Activated T-helper 17 cell treated with anti-CD3 and anti-CD28 coated beads, Interleukin-2, amount 50 U/mL, for 72 hours (primary cell): Measurements from ENCODE around the gene PAPOLG. TPM values are rescaled to one million over a fixed set of nuclear protein-coding genes. Genes with fewer than 3 reads are reported as not detected.
A peak's percentile ranks its signal among the peaks of the same experiment; 100 is the strongest.

ENCODE experiments used
- ATAC-seq: fragments of 150-1000 bp; cut with Tn5 transposase; replicated peaks from 2 replicates; pipeline ENCODE4 v1.10.0; 2021; ENCODE audit warnings: mild to moderate bottlenecking, moderate library complexity
- H3K27ac Mint-ChIP-seq: one replicate; pipeline ENCODE4 v1.8.0; 2022; ENCODE audit warnings: mixed read lengths
- H3K27me3 Mint-ChIP-seq: one replicate; pipeline ENCODE4 v1.8.0; 2022; ENCODE audit warnings: mixed read lengths
- H3K36me3 Mint-ChIP-seq: one replicate; pipeline ENCODE4 v1.8.0; 2022; ENCODE audit warnings: low read depth, mild to moderate bottlenecking, mixed read lengths
- H3K4me1 Mint-ChIP-seq: one replicate; pipeline ENCODE4 v1.8.0; 2022; ENCODE audit warnings: mixed read lengths
- H3K4me3 Mint-ChIP-seq: one replicate; pipeline ENCODE4 v1.8.0; 2022; ENCODE audit warnings: mild to moderate bottlenecking, mixed read lengths
- H3K9me3 Mint-ChIP-seq: one replicate; pipeline ENCODE4 v1.8.0; 2022; ENCODE audit warnings: mixed read lengths
- total RNA-seq, 2 donors: library from RNA; stranded (reverse); gene quantifications; one replicate each; pipeline ENCODE4 v1.2.3, GENCODE V29; 2022

PAPOLG gene
- total RNA-seq, 2 donors from 2014 or later = 10.7 to 15.8 TPM

DNA sequence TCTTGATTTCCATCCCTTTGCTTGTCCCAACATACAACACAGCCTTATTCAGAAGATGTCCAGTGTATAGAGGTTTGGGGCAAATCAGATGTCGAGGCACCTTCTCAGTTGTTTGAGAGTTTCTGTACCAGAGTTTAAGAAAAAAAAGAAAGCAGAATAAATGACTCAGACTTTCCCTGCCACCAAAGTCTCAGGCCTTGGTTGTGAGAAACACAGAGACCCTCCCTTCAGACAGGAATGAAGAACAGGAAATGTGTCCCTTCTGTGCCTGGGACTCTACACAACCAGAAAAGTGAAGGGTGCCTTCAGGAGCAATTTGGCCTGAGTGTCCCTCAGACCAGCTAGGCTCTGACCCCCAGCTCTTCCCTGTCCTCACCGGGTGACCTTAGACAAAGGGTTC lies 88.0 kb downstream of the PAPOLG start:
- Mint-ChIP-seq H3K9me3 (no peaks in the 10 kb centered on the region), H3K4me1 (peaks cover 21% of the 10 kb centered on the region), H3K27ac (no peak overlapping the region), H3K4me3 (no peak overlapping the region), H3K27me3 (no peaks in the 10 kb centered on the region), H3K36me3 (no peaks in the 10 kb centered on the region)
- peak; percentile 48 for ATAC-seq

DNA sequence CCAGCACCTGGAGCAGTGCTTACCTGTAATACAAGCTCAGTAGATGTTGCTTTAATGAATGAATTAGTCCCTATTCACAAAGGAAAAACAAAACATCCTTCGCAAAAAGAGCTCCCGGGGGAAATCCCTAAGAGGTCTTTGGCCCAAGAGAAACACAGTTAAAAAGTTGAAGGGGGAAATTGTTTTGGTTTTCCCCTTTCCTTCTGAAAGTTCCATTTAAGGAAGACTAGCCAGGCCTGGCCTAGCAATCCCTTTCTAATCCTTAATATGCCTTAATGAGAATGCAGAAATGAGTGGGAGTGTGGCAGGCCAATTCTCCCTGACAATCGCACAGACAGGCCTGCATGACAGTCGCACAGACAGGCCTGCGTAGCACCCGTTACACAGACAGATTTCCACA lies 91.8 kb downstream of the PAPOLG start:
- H3K9me3 Mint-ChIP-seq = no peaks in the 10 kb centered on the region
- no peaks in the 10 kb centered on the region for H3K27me3 Mint-ChIP-seq
- H3K36me3 Mint-ChIP-seq = no peaks in the 10 kb centered on the region

More for the DNA sequence above, 91.8 kb downstream of the PAPOLG start:
- H3K27ac Mint-ChIP-seq = no peak overlapping the region
- no peak overlapping the region for H3K4me3 Mint-ChIP-seq
- no peak for ATAC-seq
- peaks cover 12% of the 10 kb centered on the region for H3K4me1 Mint-ChIP-seq

Other genes starting within 250 kb of the PAPOLG start
- gene BCL11A, start 202.6 kb upstream of the PAPOLG start, total RNA-seq = under 1 TPM in 1 of 2 donors, not detected in 1; 0.90 TPM
- gene REL, start 125.3 kb downstream of the PAPOLG start, total RNA-seq = 10 to 100 TPM; 13.9 to 60.1 TPM